Kidney (tissue), 14 donors: ENCODE data around the gene DUSP22. TPM values are rescaled to one million over a fixed set of nuclear protein-coding genes. Genes with fewer than 3 reads are reported as not detected.

Experiments used
- DNase-seq, 5 donors: peaks; one replicate each; pipeline ENCODE4 v3.0.0-alpha.2; 2013 to 2020
- FAIRE-seq: peaks from 2 replicates; lab custom pipeline; 2012; peaks lifted over from hg19 to GRCh38; lab: Jason Lieb, UNC
- H3K27ac ChIP-seq, 2 donors: one replicate each; pipeline ENCODE4 v1.7.0; 2013; ENCODE audit warnings: low read depth in 2 of 2, low read length in 2 of 2, inconsistent platforms in 1 of 2
- H3K27me3 ChIP-seq: one replicate; pipeline ENCODE4 v1.7.1; 2013; ENCODE audit warnings: low read length, inconsistent platforms; ENCODE audit not compliant: control insufficient read depth, insufficient read depth
- H3K36me3 ChIP-seq, 3 donors: one replicate each; pipeline versions ENCODE4 v1.7.0 to v1.7.1; 2013; ENCODE audit warnings: low read length in 3 of 3, control low read depth in 1 of 3, inconsistent platforms in 1 of 3; ENCODE audit not compliant: insufficient read depth in 3 of 3, control insufficient read depth in 2 of 3
- H3K4me1 ChIP-seq, 3 donors: one replicate each; pipeline versions ENCODE4 v1.7.0 to v1.7.1; 2013; ENCODE audit warnings: low read length in 3 of 3, inconsistent platforms in 1 of 3, low read depth in 1 of 3; ENCODE audit not compliant: control insufficient read depth in 2 of 3, insufficient read depth in 2 of 3
- H3K4me3 ChIP-seq, 3 donors: one replicate each; pipeline versions ENCODE4 v1.7.0 to v1.8.1; 2013; ENCODE audit warnings: low read length in 3 of 3, control low read depth in 1 of 3, inconsistent platforms in 1 of 3
- H3K9ac ChIP-seq, 3 donors: one replicate each; pipeline versions ENCODE4 v1.7.0 to v1.7.1; 2013; ENCODE audit warnings: low read length in 3 of 3, control low read depth in 1 of 3, inconsistent platforms in 1 of 3
- H3K9me3 ChIP-seq, 3 donors: one replicate each; pipeline versions ENCODE4 v1.7.0 to v1.7.1; 2013; ENCODE audit warnings: low read length in 3 of 3, control low read depth in 1 of 3, inconsistent platforms in 1 of 3; ENCODE audit not compliant: control insufficient read depth in 2 of 3, insufficient read depth in 1 of 3
- intact Hi-C: fragments of 100-400 bp; cut with DNase I; formaldehyde crosslinking; loops from one replicate; pipeline ENCODE4 v1.11.1; 2022
- polyA plus RNA-seq: library from polyadenylated mRNA; stranded (reverse); fragments of 350-450 nt; fragmentation: Illumina TruSeq; extraction: RNeasy Lipid Tissue Mini Kit (QIAGEN cat#74804); gene quantifications from one replicate; pipeline ENCODE4 v1.2.3, GENCODE V29; 2014; ENCODE audit warnings: low read depth, low replicate concordance; ENCODE audit not compliant: insufficient read depth
- total RNA-seq: library from RNA; stranded (reverse); fragmentation: NEBNext Ultra II Directional; extraction: Animal tissue kit (Norgen Biotek cat#: 25700); gene quantifications from one replicate; pipeline ENCODE4 v1.2.1, GENCODE V29; 2021
- TF ChIP-seq, protein P1 (sequence below): IDR thresholded peaks from 3 replicates; pipeline ENCODE4 v1.5.1; 2012; ENCODE audit warnings: mild to moderate bottlenecking, moderate library complexity, borderline replicate concordance; ENCODE audit not compliant: insufficient read depth; ENCODE audit errors: extremely low read depth
- donor health status: control.
- donor health status: control.
- donor health status: control.
- donor health status: control.
- donor health status: control.
- donor health status: DM: yes; HTN: yes; CAD: no.
- donor health status: Normal renal cell carcinoma (clear cell type).

The DUSP22 gene
- total and polyA plus RNA-seq, 2 donors from 2014 or later, result 24.0 to 60.7 TPM

- no peak for FAIRE-seq
- intact Hi-C loops, result no loop called here
- no peak for DNase-seq
- TF ChIP-seq, protein P1, sequence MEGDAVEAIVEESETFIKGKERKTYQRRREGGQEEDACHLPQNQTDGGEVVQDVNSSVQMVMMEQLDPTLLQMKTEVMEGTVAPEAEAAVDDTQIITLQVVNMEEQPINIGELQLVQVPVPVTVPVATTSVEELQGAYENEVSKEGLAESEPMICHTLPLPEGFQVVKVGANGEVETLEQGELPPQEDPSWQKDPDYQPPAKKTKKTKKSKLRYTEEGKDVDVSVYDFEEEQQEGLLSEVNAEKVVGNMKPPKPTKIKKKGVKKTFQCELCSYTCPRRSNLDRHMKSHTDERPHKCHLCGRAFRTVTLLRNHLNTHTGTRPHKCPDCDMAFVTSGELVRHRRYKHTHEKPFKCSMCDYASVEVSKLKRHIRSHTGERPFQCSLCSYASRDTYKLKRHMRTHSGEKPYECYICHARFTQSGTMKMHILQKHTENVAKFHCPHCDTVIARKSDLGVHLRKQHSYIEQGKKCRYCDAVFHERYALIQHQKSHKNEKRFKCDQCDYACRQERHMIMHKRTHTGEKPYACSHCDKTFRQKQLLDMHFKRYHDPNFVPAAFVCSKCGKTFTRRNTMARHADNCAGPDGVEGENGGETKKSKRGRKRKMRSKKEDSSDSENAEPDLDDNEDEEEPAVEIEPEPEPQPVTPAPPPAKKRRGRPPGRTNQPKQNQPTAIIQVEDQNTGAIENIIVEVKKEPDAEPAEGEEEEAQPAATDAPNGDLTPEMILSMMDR, result no peak
- H3K4me3 ChIP-seq, result no peak overlapping the region
- H3K9ac ChIP-seq, result no peak overlapping the region
- no peaks in the 10 kb centered on the region for H3K27me3 ChIP-seq
- peaks cover 2 to 25% (median 11%) of the 10 kb centered on the region in 3 donors for H3K4me1 ChIP-seq
- H3K9me3 ChIP-seq, result no peaks in the 10 kb centered on the region
- H3K36me3 ChIP-seq, result no peaks in the 10 kb centered on the region
- no peak overlapping the region for H3K27ac ChIP-seq
Measured at GRCh38 chr6:301526-301925, 9.2 kb downstream of the DUSP22 start.

GRCh38 chr6:301929-302705, 9.8 kb downstream of the DUSP22 start:
- H3K4me1 ChIP-seq, result peaks cover 3 to 22% (median 15%) of the 10 kb centered on the region in 3 donors
- FAIRE-seq (no peak), DNase-seq (no peak)
- no peak overlapping the region for H3K4me3 ChIP-seq
- TF ChIP-seq, protein P1, result no peak
- intact Hi-C loops, result no loop called here
- no peaks in the 10 kb centered on the region for H3K36me3 ChIP-seq
- H3K27me3 ChIP-seq, result no peaks in the 10 kb centered on the region
- H3K9me3 ChIP-seq, result no peaks in the 10 kb centered on the region
- H3K27ac ChIP-seq, result no peak overlapping the region
- H3K9ac ChIP-seq, result no peak overlapping the region

- Histone ChIP-seq H3K9me3 (no peaks in the 10 kb centered on the region), H3K4me1 (peaks cover 3 to 22% (median 19%) of the 10 kb centered on the region in 3 donors), H3K4me3 (no peak overlapping the region), H3K27me3 (no peaks in the 10 kb centered on the region), H3K9ac (no peak overlapping the region), H3K36me3 (no peaks in the 10 kb centered on the region), H3K27ac (no peak overlapping the region)
- no peak for DNase-seq
- TF ChIP-seq, protein P1, result no peak
- FAIRE-seq, result no peak
- intact Hi-C loops, result no loop called here
Measured at GRCh38 chr6:302760-303159, 10.5 kb downstream of the DUSP22 start.
